Hepatocyte (in vitro differentiated cells): Measurements from ENCODE around the gene UCP2. TPM values are rescaled to one million over a fixed set of nuclear protein-coding genes. Genes with fewer than 3 reads are reported as not detected.

Experiments used
- DNase-seq: peaks from one replicate; pipeline ENCODE4 v3.0.0-alpha.2; 2016; ENCODE audit warnings: low spot score
- H2AFZ ChIP-seq: fragments of 200-600 bp; sonication (generic); 2 replicates; pipeline ENCODE4 v1.6.0; 2016; ENCODE audit warnings: antibody characterized with exemption, mild to moderate bottlenecking
- H3K27ac ChIP-seq: fragments of 200-600 bp; sonication (generic); 2 replicates; pipeline ENCODE4 v1.5.1; 2016; ENCODE audit warnings: mild to moderate bottlenecking
- H3K27me3 ChIP-seq: fragments of 200-600 bp; sonication (generic); 2 replicates; pipeline ENCODE4 v1.6.1; 2016
- H3K36me3 ChIP-seq: fragments of 200-600 bp; sonication (generic); replicated peaks from 2 replicates; pipeline ENCODE4 v1.5.1; 2016; ENCODE audit warnings: low read depth; ENCODE audit not compliant: insufficient read depth
- H3K4me1 ChIP-seq: fragments of 200-600 bp; sonication (generic); 2 replicates; pipeline ENCODE4 v1.5.1; 2016; ENCODE audit warnings: mild to moderate bottlenecking, moderate library complexity; ENCODE audit not compliant: insufficient read depth
- H3K4me2 ChIP-seq: fragments of 200-600 bp; sonication (generic); 2 replicates; pipeline ENCODE4 v1.6.0; 2016
- H3K4me3 ChIP-seq: fragments of 200-600 bp; sonication (generic); 2 replicates; pipeline ENCODE4 v1.5.1; 2016; ENCODE audit warnings: mild to moderate bottlenecking
- H3K79me2 ChIP-seq: fragments of 200-600 bp; sonication (generic); 2 replicates; pipeline ENCODE4 v1.6.0; 2017; ENCODE audit warnings: mild to moderate bottlenecking
- H3K9me2 ChIP-seq: fragments of 200-600 bp; sonication (generic); replicated peaks from 2 replicates; pipeline ENCODE4 v1.6.0; 2017; ENCODE audit warnings: mild to moderate bottlenecking; ENCODE audit not compliant: insufficient read depth
- H3K9me3 ChIP-seq: fragments of 200-600 bp; sonication (generic); 2 replicates; pipeline ENCODE4 v1.5.1; 2016; ENCODE audit warnings: low read depth, mild to moderate bottlenecking
- H4K20me1 ChIP-seq: fragments of 200-600 bp; sonication (generic); 2 replicates; pipeline ENCODE4 v1.6.0; 2016; ENCODE audit warnings: mild to moderate bottlenecking; ENCODE audit not compliant: insufficient read depth, poor library complexity, severe bottlenecking
- CTCF ChIP-seq: fragments of 200-600 bp; sonication (generic); IDR thresholded peaks from 2 replicates; pipeline ENCODE4 v1.5.1; 2016; ENCODE audit warnings: antibody characterized with exemption, mild to moderate bottlenecking; ENCODE audit not compliant: poor library complexity
- EZH2 ChIP-seq: fragments of 200-600 bp; sonication (generic); IDR thresholded peaks from 2 replicates; pipeline ENCODE4 v1.6.1; 2016; ENCODE audit warnings: antibody characterized with exemption, mild to moderate bottlenecking, borderline replicate concordance
- EZH2phosphoT487 ChIP-seq: fragments of 200-600 bp; sonication (generic); IDR thresholded peaks from one replicate; pipeline ENCODE4 v1.6.1; 2018; ENCODE audit warnings: antibody characterized with exemption, mild to moderate bottlenecking, low read depth, moderate library complexity; ENCODE audit not compliant: unreplicated experiment, severe bottlenecking
- WGBS: methylation state at CpG from one replicate; pipeline ENCODE4 v1.1.6; 2016; ENCODE audit warnings: low lambda C conversion rate; ENCODE audit errors: missing lambda C conversion rate; 5-methylcytosine and 5-hydroxymethylcytosine counted together
- polyA plus RNA-seq: library from polyadenylated mRNA; unstranded; fragments of >200 nt; fragmentation: Nextera tagmentation; extraction: Ambion mirVana; gene quantifications from 2 replicates; pipeline ENCODE4 v1.2.1, GENCODE V29; 2016
- total RNA-seq: library from RNA; depleted of rRNA; stranded (reverse); fragments of >200 nt; gene quantifications from 2 replicates; pipeline ENCODE4 v1.2.3, GENCODE V29; 2014

The UCP2 gene
- total and polyA plus RNA-seq, 2 experiments from 2014 or later: 8.0 to 34.9 TPM

- H3K9me2 ChIP-seq: no peaks in the 10 kb centered on the region
- H3K4me2 ChIP-seq: no peak overlapping the region
- no peaks in the 10 kb centered on the region for H3K36me3 ChIP-seq
- WGBS: 84% methylated on average over 24 of the region's 25 CpGs
- H3K4me1 ChIP-seq: no peaks in the 10 kb centered on the region
- no peaks in the 10 kb centered on the region for H3K9me3 ChIP-seq
- TF ChIP-seq EZH2 (no peak), EZH2phosphoT487 (no peak), CTCF (no peak)
- no peaks in the 10 kb centered on the region for H3K27me3 ChIP-seq
- H3K4me3 ChIP-seq: no peak overlapping the region
- H3K79me2 ChIP-seq: no peaks in the 10 kb centered on the region
- no peaks in the 10 kb centered on the region for H4K20me1 ChIP-seq
- H2AFZ ChIP-seq: no peak overlapping the region
- no peak overlapping the region for H3K27ac ChIP-seq
- DNase-seq: no peak
These were observed 24.8 kb downstream of the UCP2 start for GRCh38 chr11:73957654-73958361.

GRCh38 chr11:73956876-73957653 is 25.6 kb downstream of the UCP2 start:
- Histone ChIP-seq H4K20me1 (no peaks in the 10 kb centered on the region), H3K9me2 (no peaks in the 10 kb centered on the region), H3K4me3 (no peak overlapping the region), H2AFZ (no peak overlapping the region), H3K27me3 (no peaks in the 10 kb centered on the region), H3K4me2 (no peak overlapping the region), H3K79me2 (no peaks in the 10 kb centered on the region), H3K9me3 (no peaks in the 10 kb centered on the region), H3K36me3 (no peaks in the 10 kb centered on the region), H3K27ac (no peak overlapping the region), H3K4me1 (no peaks in the 10 kb centered on the region)
- WGBS: 90% methylated on average over 29 of the region's 29 CpGs
- TF ChIP-seq EZH2: no peak
- no peak for TF ChIP-seq CTCF
- no peak for TF ChIP-seq EZH2phosphoT487
- DNase-seq: no peak

GRCh38 chr11:73951797-73952196 is 30.8 kb downstream of the UCP2 start:
- Histone ChIP-seq H3K9me3 (no peaks in the 10 kb centered on the region), H2AFZ (no peak overlapping the region), H3K27me3 (no peaks in the 10 kb centered on the region), H3K9me2 (no peaks in the 10 kb centered on the region), H3K4me1 (no peaks in the 10 kb centered on the region), H3K36me3 (no peaks in the 10 kb centered on the region), H3K4me2 (no peak overlapping the region), H3K79me2 (no peaks in the 10 kb centered on the region), H3K4me3 (no peak overlapping the region), H4K20me1 (no peaks in the 10 kb centered on the region), H3K27ac (no peak overlapping the region)
- no peak for DNase-seq
- TF ChIP-seq EZH2: no peak
- no peak for TF ChIP-seq EZH2phosphoT487
- no peak for TF ChIP-seq CTCF
- 88% methylated on average over 7 of the region's 7 CpGs for WGBS
